K562 (cell line): Measurements from ENCODE around the gene ZKSCAN1. TPM values are rescaled to one million over a fixed set of nuclear protein-coding genes. Genes with fewer than 3 reads are reported as not detected.
A peak's percentile ranks its signal among the peaks of the same experiment; 100 is the strongest.

Experiments
- CBFA2T3 ChIP-seq: fragments of 450-650 bp; IDR thresholded peaks from 2 replicates; pipeline ENCODE4 v1.6.1; 2017
- ELF1 ChIP-seq: fragments of 200-800 bp; sonication (Bioruptor generic); IDR thresholded peaks from 2 replicates; pipeline ENCODE4 v1.6.1; 2016; ENCODE audit warnings: missing genetic modification characterization, missing compliant biosample characterization
- MTA1 ChIP-seq: fragments of 450-650 bp; IDR thresholded peaks from 2 replicates; pipeline ENCODE4 v1.6.1; 2017; ENCODE audit warnings: borderline replicate concordance
- MTA2 ChIP-seq: fragments of 450-650 bp; IDR thresholded peaks from 2 replicates; pipeline ENCODE4 v1.6.1; 2016; ENCODE audit warnings: low read depth
- NCOR1 ChIP-seq: fragments of 450-650 bp; IDR thresholded peaks from 2 replicates; pipeline ENCODE4 v1.6.1; 2016; ENCODE audit warnings: mild to moderate bottlenecking, moderate library complexity
- NFIC ChIP-seq: fragments of 450-650 bp; IDR thresholded peaks from 2 replicates; pipeline ENCODE4 v1.6.1; 2017; ENCODE audit warnings: mild to moderate bottlenecking, inconsistent platforms
- NRF1 ChIP-seq, 2 experiments: fragments of 450-650 bp; IDR thresholded peaks in 1 of 2; conservative IDR thresholded peaks in 1 of 2; 2 replicates each; pipeline ENCODE4 v1.6.1; 2014; ENCODE audit warnings: mild to moderate bottlenecking in 2 of 2
- THAP7 ChIP-seq: fragments of 250-450 bp; sonication (Bioruptor Pico); IDR thresholded peaks from 2 replicates; pipeline ENCODE4 v1.5.0; 2021
- ZNF407 ChIP-seq: fragments of 450-650 bp; IDR thresholded peaks from 2 replicates; pipeline ENCODE4 v1.6.1; 2016; ENCODE audit warnings: low read depth
- ZNF609 ChIP-seq: sonication (generic); formaldehyde crosslinking; IDR thresholded peaks from 2 replicates; pipeline ENCODE4 v1.8.1; 2023; ENCODE audit warnings: missing genetic modification reagents, mild to moderate bottlenecking, borderline replicate concordance
- ZNF780A ChIP-seq: fragments of 250-450 bp; sonication (Bioruptor Pico); IDR thresholded peaks from 2 replicates; pipeline ENCODE4 v1.5.0; 2021; ENCODE audit warnings: mild to moderate bottlenecking
- polyA plus RNA-seq, 8 experiments: library from polyadenylated mRNA; depleted of rRNA in 4 of 8; stranded (reverse) in 5 of 8; unstranded in 3 of 8; fragments of >200 nt; fragmentation: Nextera tagmentation in 2 of 8; fragmentation: Illumina TruSeq in 1 of 8; extraction: Ambion mirVana in 2 of 8; extraction: Trizol in 1 of 8; gene quantifications; 2 replicates each; pipeline versions ENCODE4 v1.2.1 to v1.2.3, GENCODE V29; 2011 to 2014; ENCODE audit warnings: inconsistent platforms in 1 of 8, missing spikeins in 1 of 8
- total RNA-seq, 7 experiments: library from RNA; depleted of rRNA in 6 of 7; stranded (reverse); fragments of >200 nt in 6 of 7; fragmentation: Illumina TruSeq in 2 of 7; extraction: Trizol in 2 of 7; gene quantifications; 2 replicates each; pipeline versions ENCODE4 v1.2.1 to v1.2.3, GENCODE V29; 2011 to 2021; ENCODE audit warnings: low replicate concordance in 1 of 7
- TF ChIP-seq, protein P1 (sequence below): fragments of 450-650 bp; formaldehyde crosslinking; IDR thresholded peaks from 2 replicates; pipeline ENCODE4 v1.4.0; 2020; ENCODE audit warnings: mild to moderate bottlenecking, moderate library complexity

The ZKSCAN1 gene
- total and polyA plus RNA-seq, 9 of the 15 experiments (the other 6 are each of a cell fraction or from before 2014, with no cell fraction given) = 5.3 to 43.0 (median 23.2) TPM

DNA sequence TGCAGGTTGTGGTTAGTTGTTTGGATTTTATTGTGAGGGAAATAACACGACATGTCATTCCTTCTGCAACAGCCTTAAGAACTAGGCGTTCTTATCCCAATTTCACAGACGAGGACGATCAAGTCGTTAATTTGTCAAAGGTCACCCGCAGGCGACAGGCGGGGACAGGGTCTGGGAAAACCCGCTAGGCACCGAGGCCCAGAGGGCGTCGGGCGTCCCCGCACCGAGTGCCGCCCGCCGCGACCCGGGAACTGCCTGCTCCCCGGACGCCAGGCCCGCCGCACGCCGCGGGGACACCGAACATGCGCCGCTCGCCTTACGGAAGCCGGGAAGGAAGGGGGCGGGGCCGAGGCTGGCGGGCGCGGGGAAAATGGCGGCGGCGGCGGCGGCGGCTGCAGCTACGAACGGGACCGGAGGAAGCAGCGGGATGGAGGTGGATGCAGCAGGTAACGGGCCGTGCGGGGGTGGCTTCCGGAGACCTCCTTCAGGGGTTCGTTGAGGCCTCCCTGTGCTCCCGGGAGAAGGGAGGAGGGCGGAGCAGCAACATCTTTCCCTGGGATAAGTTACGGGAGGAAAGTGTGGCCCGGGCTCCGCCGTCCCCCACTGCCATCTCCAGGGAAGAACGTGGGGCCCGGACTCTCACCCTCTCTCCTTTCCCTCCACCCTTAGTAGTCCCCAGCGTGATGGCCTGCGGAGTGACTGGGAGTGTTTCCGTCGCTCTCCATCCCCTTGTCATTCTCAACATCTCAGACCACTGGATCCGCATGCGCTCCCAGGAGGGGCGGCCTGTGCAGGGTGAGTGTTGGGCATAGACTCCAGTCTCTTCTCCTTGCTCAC, 73.4 kb downstream of the ZKSCAN1 start, which contains the start of gene COPS6 (continued):
- TF ChIP-seq ZNF407 = peak; percentile 93
- TF ChIP-seq THAP7 (CRISPR knock-in tag) = no peak
- peak; percentile 62; the same call in 1 of the 2 replicates for TF ChIP-seq NFIC
- TF ChIP-seq, protein P1, sequence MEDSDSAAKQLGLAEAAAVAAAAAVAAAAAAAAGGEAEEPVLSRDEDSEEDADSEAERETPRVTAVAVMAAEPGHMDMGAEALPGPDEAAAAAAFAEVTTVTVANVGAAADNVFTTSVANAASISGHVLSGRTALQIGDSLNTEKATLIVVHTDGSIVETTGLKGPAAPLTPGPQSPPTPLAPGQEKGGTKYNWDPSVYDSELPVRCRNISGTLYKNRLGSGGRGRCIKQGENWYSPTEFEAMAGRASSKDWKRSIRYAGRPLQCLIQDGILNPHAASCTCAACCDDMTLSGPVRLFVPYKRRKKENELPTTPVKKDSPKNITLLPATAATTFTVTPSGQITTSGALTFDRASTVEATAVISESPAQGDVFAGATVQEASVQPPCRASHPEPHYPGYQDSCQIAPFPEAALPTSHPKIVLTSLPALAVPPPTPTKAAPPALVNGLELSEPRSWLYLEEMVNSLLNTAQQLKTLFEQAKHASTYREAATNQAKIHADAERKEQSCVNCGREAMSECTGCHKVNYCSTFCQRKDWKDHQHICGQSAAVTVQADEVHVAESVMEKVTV = peak; percentile 42; the same call in 1 of the 2 replicates
- peak; percentile 87 to 89 for TF ChIP-seq NRF1 (conservative IDR thresholded peaks at IDR 0.05 in 1 of 2, IDR thresholded peaks at IDR 0.05 in 1 of 2)
- peak; percentile 66; the same call in 1 of the 2 replicates for TF ChIP-seq ELF1
- TF ChIP-seq ZNF609 = 0 out of 2 replicates have a peak, but pooled peaks have one; percentile 63
- TF ChIP-seq ZNF780A (CRISPR knock-in tag) = no peak
- no peak; the same call in 1 of the 2 replicates for TF ChIP-seq MTA1
- TF ChIP-seq NCOR1 = peak; percentile 57
- TF ChIP-seq MTA2 = no peak
- TF ChIP-seq CBFA2T3 = peak; percentile 50; the same call in 1 of the 2 replicates
